Measurements from ENCODE around the gene TRPC1.
"Not testable (repeated sequence)": the region's sequence is repeated elsewhere in the genome, so short reads cannot be mapped to it uniquely, and the experiment has no call there.

Gene TRPC1

GRCh38 chr3:142750531-142750930, 26.7 kb downstream of the TRPC1 start:
- not testable (repeated sequence) for H3K4me3 ChIP-seq (ENCODE audit: low read depth, low read length); H3K27me3 ChIP-seq (ENCODE audit: control insufficient read depth, insufficient read depth, low read length); H3K9ac ChIP-seq (ENCODE audit: low read depth, low read length); H3K4me1 ChIP-seq (ENCODE audit: control insufficient read depth, insufficient read depth, low read length); H3K9me3 ChIP-seq (ENCODE audit: control insufficient read depth, insufficient read depth, low read length); H3K27ac ChIP-seq (ENCODE audit: low read depth, low read length)
- H3K36me3 ChIP-seq (ENCODE audit: control insufficient read depth, insufficient read depth, low read length), result peaks cover 21% of the 10 kb centered on the region

- H3K9me3 ChIP-seq (ENCODE audit: control insufficient read depth, insufficient read depth, low read length); H3K9ac ChIP-seq (ENCODE audit: low read depth, low read length); H3K27ac ChIP-seq (ENCODE audit: low read depth, low read length); H3K4me3 ChIP-seq (ENCODE audit: low read depth, low read length); H3K27me3 ChIP-seq (ENCODE audit: control insufficient read depth, insufficient read depth, low read length); H3K4me1 ChIP-seq (ENCODE audit: control insufficient read depth, insufficient read depth, low read length): not testable (repeated sequence)
- peaks cover 21% of the 10 kb centered on the region for H3K36me3 ChIP-seq (ENCODE audit: control insufficient read depth, insufficient read depth, low read length)
Observed at GRCh38 chr3:142752605-142753004, 28.8 kb downstream of the TRPC1 start.

DNA sequence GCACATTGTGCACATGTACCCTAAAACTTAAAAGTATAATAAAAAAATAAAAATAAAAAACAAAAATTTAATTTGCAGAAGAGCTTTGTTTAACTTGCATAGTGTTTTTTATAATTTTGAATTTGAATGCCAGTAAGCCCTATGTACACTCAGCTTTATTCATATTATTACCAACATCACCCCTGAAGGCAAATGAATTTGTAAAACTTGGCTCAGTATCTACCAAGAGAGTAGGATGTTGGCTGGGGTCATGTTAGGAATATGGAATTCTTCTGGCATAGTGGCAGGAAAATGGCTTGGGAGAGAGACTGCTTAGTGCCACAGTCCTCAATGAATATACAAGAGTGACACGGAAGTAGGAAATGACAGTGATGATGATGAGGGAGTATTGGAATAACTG, 30.7 kb downstream of the TRPC1 start:
- H3K27ac ChIP-seq (ENCODE audit: low read depth, low read length), result no peak overlapping the region
- no peak overlapping the region for H3K9ac ChIP-seq (ENCODE audit: low read depth, low read length)
- no peaks in the 10 kb centered on the region for H3K4me1 ChIP-seq (ENCODE audit: control insufficient read depth, insufficient read depth, low read length)
- H3K4me3 ChIP-seq (ENCODE audit: low read depth, low read length), result no peak overlapping the region
- H3K36me3 ChIP-seq (ENCODE audit: control insufficient read depth, insufficient read depth, low read length), result peaks cover 5% of the 10 kb centered on the region
- no peaks in the 10 kb centered on the region for H3K9me3 ChIP-seq (ENCODE audit: control insufficient read depth, insufficient read depth, low read length)
- H3K27me3 ChIP-seq (ENCODE audit: control insufficient read depth, insufficient read depth, low read length), result no peaks in the 10 kb centered on the region

- Histone ChIP-seq H3K9me3 (ENCODE audit: control insufficient read depth, insufficient read depth, low read length) (no peaks in the 10 kb centered on the region), H3K27ac (ENCODE audit: low read depth, low read length) (no peak overlapping the region), H3K4me3 (ENCODE audit: low read depth, low read length) (no peak overlapping the region), H3K36me3 (ENCODE audit: control insufficient read depth, insufficient read depth, low read length) (no peaks in the 10 kb centered on the region), H3K4me1 (ENCODE audit: control insufficient read depth, insufficient read depth, low read length) (no peaks in the 10 kb centered on the region), H3K27me3 (ENCODE audit: control insufficient read depth, insufficient read depth, low read length) (no peaks in the 10 kb centered on the region), H3K9ac (ENCODE audit: low read depth, low read length) (no peak overlapping the region)
Observed at GRCh38 chr3:142768338-142768737, 44.5 kb downstream of the TRPC1 start.

DNA sequence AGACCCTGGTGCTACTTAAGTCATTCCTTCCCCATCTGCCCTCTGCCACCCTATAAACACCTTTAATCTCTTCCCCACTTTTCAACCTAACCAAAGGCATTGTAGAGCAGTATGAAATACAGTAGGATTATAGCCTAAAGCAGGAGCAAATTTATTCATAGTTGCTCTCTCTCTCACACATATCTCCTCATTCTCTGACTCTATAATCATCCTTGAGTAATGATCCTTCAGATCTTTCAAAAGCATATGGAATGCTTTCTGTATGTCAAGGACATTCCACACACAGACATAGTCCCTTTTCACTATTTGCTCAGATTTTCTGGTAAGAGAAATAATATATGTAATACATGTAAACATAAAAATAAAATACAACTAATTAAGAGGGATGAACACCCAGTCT, 54.1 kb downstream of the TRPC1 start:
- no peaks in the 10 kb centered on the region for H3K27me3 ChIP-seq (ENCODE audit: control insufficient read depth, insufficient read depth, low read length)

GRCh38 chr3:142778541-142778940, 54.7 kb downstream of the TRPC1 start:
- H3K27me3 ChIP-seq (ENCODE audit: control insufficient read depth, insufficient read depth, low read length), result no peaks in the 10 kb centered on the region

More for the DNA sequence above, 54.1 kb downstream of the TRPC1 start:
- Histone ChIP-seq H3K4me3 (ENCODE audit: low read depth, low read length) (no peak overlapping the region), H3K4me1 (ENCODE audit: control insufficient read depth, insufficient read depth, low read length) (no peaks in the 10 kb centered on the region), H3K27ac (ENCODE audit: low read depth, low read length) (no peak overlapping the region), H3K36me3 (ENCODE audit: control insufficient read depth, insufficient read depth, low read length) (no peaks in the 10 kb centered on the region; the same call in 1 of the 2 replicates), H3K9ac (ENCODE audit: low read depth, low read length) (no peak overlapping the region), H3K9me3 (ENCODE audit: control insufficient read depth, insufficient read depth, low read length) (no peaks in the 10 kb centered on the region)

DNA sequence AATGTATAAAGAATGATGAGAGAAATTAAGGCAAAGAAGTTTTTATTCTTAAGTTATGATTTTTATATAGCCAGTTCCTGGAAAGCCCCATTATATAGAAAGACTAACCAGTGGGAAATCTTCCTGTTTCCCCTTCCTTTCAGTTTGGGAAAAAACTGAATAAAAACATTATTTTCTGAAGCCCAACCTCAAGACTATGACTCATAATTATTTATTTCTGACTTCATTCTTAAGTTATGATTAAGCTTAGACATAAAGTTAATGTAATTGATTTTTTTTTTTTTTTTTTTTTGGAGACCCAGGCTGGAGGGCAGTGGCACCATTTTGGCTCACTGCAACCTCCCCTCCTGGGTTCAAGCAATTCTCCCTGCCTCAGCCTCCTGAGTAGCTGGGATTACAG, 55.8 kb downstream of the TRPC1 start:
- Histone ChIP-seq H3K27me3 (ENCODE audit: control insufficient read depth, insufficient read depth, low read length) (no peaks in the 10 kb centered on the region), H3K27ac (ENCODE audit: low read depth, low read length) (no peak overlapping the region), H3K4me1 (ENCODE audit: control insufficient read depth, insufficient read depth, low read length) (no peaks in the 10 kb centered on the region), H3K9ac (ENCODE audit: low read depth, low read length) (no peak overlapping the region), H3K9me3 (ENCODE audit: control insufficient read depth, insufficient read depth, low read length) (no peaks in the 10 kb centered on the region), H3K4me3 (ENCODE audit: low read depth, low read length) (no peak overlapping the region), H3K36me3 (ENCODE audit: control insufficient read depth, insufficient read depth, low read length) (peaks cover 2% of the 10 kb centered on the region; the same call in 1 of the 2 replicates)

More at GRCh38 chr3:142778541-142778940, 54.7 kb downstream of the TRPC1 start:
- Histone ChIP-seq H3K4me1 (ENCODE audit: control insufficient read depth, insufficient read depth, low read length) (no peaks in the 10 kb centered on the region), H3K27ac (ENCODE audit: low read depth, low read length) (no peak overlapping the region), H3K9ac (ENCODE audit: low read depth, low read length) (no peak overlapping the region), H3K4me3 (ENCODE audit: low read depth, low read length) (no peak overlapping the region), H3K36me3 (ENCODE audit: control insufficient read depth, insufficient read depth, low read length) (no peaks in the 10 kb centered on the region; the same call in 1 of the 2 replicates), H3K9me3 (ENCODE audit: control insufficient read depth, insufficient read depth, low read length) (no peaks in the 10 kb centered on the region)

- no peaks in the 10 kb centered on the region for H3K27me3 ChIP-seq (ENCODE audit: control insufficient read depth, insufficient read depth, low read length)
- no peaks in the 10 kb centered on the region for H3K9me3 ChIP-seq (ENCODE audit: control insufficient read depth, insufficient read depth, low read length)
- H3K27ac ChIP-seq (ENCODE audit: low read depth, low read length), result no peak overlapping the region
- peaks cover 8% of the 10 kb centered on the region; the same call in 1 of the 2 replicates for H3K36me3 ChIP-seq (ENCODE audit: control insufficient read depth, insufficient read depth, low read length)
- no peaks in the 10 kb centered on the region for H3K4me1 ChIP-seq (ENCODE audit: control insufficient read depth, insufficient read depth, low read length)
- H3K9ac ChIP-seq (ENCODE audit: low read depth, low read length), result no peak overlapping the region
- H3K4me3 ChIP-seq (ENCODE audit: low read depth, low read length), result no peak overlapping the region
Observed at GRCh38 chr3:142782616-142783015, 58.8 kb downstream of the TRPC1 start.

DNA sequence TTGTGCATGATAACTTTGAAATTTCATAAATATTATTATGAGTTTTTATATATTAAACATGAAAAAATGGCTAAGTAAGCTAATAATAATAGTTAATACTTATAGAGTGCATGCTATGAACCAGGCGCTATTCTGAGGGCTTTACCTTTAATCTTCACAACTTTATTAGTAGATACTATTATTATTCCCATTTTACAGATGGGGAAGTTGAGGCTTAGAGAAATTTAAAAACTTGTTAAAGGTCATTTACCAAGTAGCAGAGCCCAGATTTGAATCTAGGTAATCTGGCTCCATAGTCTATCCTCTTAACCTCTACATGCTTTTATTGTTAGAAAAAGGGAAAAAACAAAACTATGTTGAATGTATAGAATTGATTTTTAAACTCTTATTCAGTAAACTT, 60.4 kb downstream of the TRPC1 start:
- Histone ChIP-seq H3K4me1 (ENCODE audit: control insufficient read depth, insufficient read depth, low read length) (no peaks in the 10 kb centered on the region), H3K27me3 (ENCODE audit: control insufficient read depth, insufficient read depth, low read length) (no peaks in the 10 kb centered on the region), H3K9ac (ENCODE audit: low read depth, low read length) (no peak overlapping the region), H3K27ac (ENCODE audit: low read depth, low read length) (no peak overlapping the region), H3K4me3 (ENCODE audit: low read depth, low read length) (no peak overlapping the region), H3K9me3 (ENCODE audit: control insufficient read depth, insufficient read depth, low read length) (no peaks in the 10 kb centered on the region), H3K36me3 (ENCODE audit: control insufficient read depth, insufficient read depth, low read length) (peaks cover 8% of the 10 kb centered on the region; the same call in 1 of the 2 replicates)

GRCh38 chr3:142785996-142786395, 62.2 kb downstream of the TRPC1 start:
- Histone ChIP-seq H3K4me1 (ENCODE audit: control insufficient read depth, insufficient read depth, low read length) (peaks cover 4% of the 10 kb centered on the region; the same call in 1 of the 2 replicates), H3K27ac (ENCODE audit: low read depth, low read length) (no peak overlapping the region), H3K27me3 (ENCODE audit: control insufficient read depth, insufficient read depth, low read length) (no peaks in the 10 kb centered on the region), H3K36me3 (ENCODE audit: control insufficient read depth, insufficient read depth, low read length) (peaks cover 8% of the 10 kb centered on the region; the same call in 1 of the 2 replicates), H3K9ac (ENCODE audit: low read depth, low read length) (no peak overlapping the region), H3K9me3 (ENCODE audit: control insufficient read depth, insufficient read depth, low read length) (no peaks in the 10 kb centered on the region), H3K4me3 (ENCODE audit: low read depth, low read length) (no peak overlapping the region)

DNA sequence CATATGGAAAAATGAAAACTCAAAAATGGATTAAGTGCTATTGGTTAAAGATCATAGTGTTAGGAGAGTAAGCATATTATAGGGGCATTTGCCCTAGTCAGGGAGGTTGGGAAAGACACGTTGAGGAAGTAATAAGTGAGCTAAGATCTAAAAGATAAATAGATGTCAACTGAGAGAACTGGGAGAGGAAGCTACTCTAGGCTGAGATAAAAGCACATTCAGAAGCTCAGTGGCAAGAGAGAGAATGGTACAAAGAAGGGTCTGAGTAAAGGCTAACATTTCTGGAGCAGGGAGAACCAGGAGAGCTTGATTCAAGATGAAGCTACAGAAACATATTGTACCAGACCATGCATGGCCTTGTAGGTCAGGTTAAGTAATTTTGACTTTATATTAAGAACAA, 63.9 kb downstream of the TRPC1 start:
- Histone ChIP-seq H3K36me3 (ENCODE audit: control insufficient read depth, insufficient read depth, low read length) (peaks cover 8% of the 10 kb centered on the region; the same call in 1 of the 2 replicates), H3K27me3 (ENCODE audit: control insufficient read depth, insufficient read depth, low read length) (no peaks in the 10 kb centered on the region), H3K9me3 (ENCODE audit: control insufficient read depth, insufficient read depth, low read length) (no peaks in the 10 kb centered on the region), H3K4me3 (ENCODE audit: low read depth, low read length) (no peak overlapping the region), H3K9ac (ENCODE audit: low read depth, low read length) (no peak overlapping the region), H3K27ac (ENCODE audit: low read depth, low read length) (no peak overlapping the region), H3K4me1 (ENCODE audit: control insufficient read depth, insufficient read depth, low read length) (peaks cover 7% of the 10 kb centered on the region; the same call in 1 of the 2 replicates)

- no peak overlapping the region for H3K9ac ChIP-seq (ENCODE audit: low read depth, low read length)
- H3K27ac ChIP-seq (ENCODE audit: low read depth, low read length), result no peak overlapping the region
- H3K27me3 ChIP-seq (ENCODE audit: control insufficient read depth, insufficient read depth, low read length), result no peaks in the 10 kb centered on the region
- H3K9me3 ChIP-seq (ENCODE audit: control insufficient read depth, insufficient read depth, low read length), result no peaks in the 10 kb centered on the region
- peaks cover 24% of the 10 kb centered on the region; the same call in 1 of the 2 replicates for H3K4me1 ChIP-seq (ENCODE audit: control insufficient read depth, insufficient read depth, low read length)
- no peak overlapping the region for H3K4me3 ChIP-seq (ENCODE audit: low read depth, low read length)
- H3K36me3 ChIP-seq (ENCODE audit: control insufficient read depth, insufficient read depth, low read length), result no peaks in the 10 kb centered on the region
Observed at GRCh38 chr3:142794508-142794907, 70.7 kb downstream of the TRPC1 start.
